Measurements from ENCODE around the gene TXLNG. TPM values are rescaled to one million over a fixed set of nuclear protein-coding genes. Genes with fewer than 3 reads are reported as not detected.

Gene TXLNG
- total and polyA plus RNA-seq, 2 of the 4 experiments (the other 2 are of a cell fraction), result 7.0 to 9.7 TPM

- Histone ChIP-seq H3K9ac (ENCODE audit: low read depth, low read length) (no peak overlapping the region), H4K20me1 (ENCODE audit: insufficient read depth, low read length) (no peaks in the 10 kb centered on the region), H3K36me3 (ENCODE audit: control insufficient read depth, insufficient read depth, low read length) (peaks cover 24% of the 10 kb centered on the region), H3K14ac (replicated peaks; ENCODE audit: low read depth, low read length) (no peak overlapping the region), H4K91ac (ENCODE audit: insufficient read depth, low read depth, low read length) (no peak overlapping the region), H3K9me1 (ENCODE audit: insufficient read depth, low read length) (peaks cover 5% of the 10 kb centered on the region; the same call in 1 of the 2 replicates), H2BK5ac (ENCODE audit: low read depth, low read length, poor library complexity, severe bottlenecking) (no peak overlapping the region), H4K5ac (ENCODE audit: low read depth, low read length) (no peak overlapping the region), H3K23ac (ENCODE audit: low read depth, low read length) (no peak overlapping the region), H2BK20ac (ENCODE audit: low read depth, low read length) (no peak overlapping the region), H2BK15ac (ENCODE audit: low read depth, low read length) (no peak overlapping the region), H3K4ac (ENCODE audit: low read depth, low read length) (no peak overlapping the region), H2AK5ac (ENCODE audit: low read depth, low read length) (no peak overlapping the region), H4K8ac (ENCODE audit: low read depth in 2 of 2, low read length in 2 of 2) (no peak overlapping the region), H2BK120ac (ENCODE audit: low read depth, low read length) (no peak overlapping the region), H2AFZ (replicated peaks; ENCODE audit: low read length, poor library complexity) (no peak overlapping the region), H3K56ac (ENCODE audit: extremely low read depth, insufficient read depth, low read length) (no peak overlapping the region), H3K4me1 (ENCODE audit: control insufficient read depth, insufficient read depth, low read length) (peaks cover 11% of the 10 kb centered on the region), H3K27me3 (ENCODE audit: control insufficient read depth, insufficient read depth, low read length) (no peaks in the 10 kb centered on the region), H2AK9ac (replicated peaks; ENCODE audit: low read depth, low read length, poor library complexity) (no peak overlapping the region), H3K18ac (ENCODE audit: low read depth, low read length) (no peak overlapping the region), H3K79me1 (ENCODE audit: low read depth in 1 of 2, low read length in 2 of 2) (peaks cover 2 to 7% of the 10 kb centered on the region in 2 experiments; a peak in 2 of 4 replicates), H3K27ac (ENCODE audit: insufficient read depth, low read length) (no peak overlapping the region), H3K4me2 (ENCODE audit: low read depth, low read length) (no peak overlapping the region), H3K9me3 (ENCODE audit: control insufficient read depth, insufficient read depth, low read length) (no peaks in the 10 kb centered on the region), H3K4me3 (ENCODE audit: insufficient read depth, low read depth, low read length) (no peak overlapping the region)
- intact Hi-C loops (cut with micrococcal nuclease) (no loop called here), dilution Hi-C loops (cut with HindIII; ENCODE audit: low sequenced_read_pairs, unreplicated experiment) (no loop called here), in situ Hi-C loops (cut with MboI; ENCODE audit: low sequenced_read_pairs) (loop anchor here (25.0 kb wide), 1 partner anchor 845 kb away; no protein-coding TSS in a partner anchor)
- no peak for ATAC-seq (ENCODE audit: low read depth)
- no peak for DNase-seq
- TF ChIP-seq BHLHE40 (IDR thresholded peaks at IDR 0.05; ENCODE audit: low read depth, low read length) (no peak), MAZ (IDR thresholded peaks at IDR 0.05; ENCODE audit: borderline replicate concordance, low read depth, low read length) (no peak), SMC3 (IDR thresholded peaks at IDR 0.05; ENCODE audit: low read depth, low read length) (no peak), POLR2A (IDR thresholded peaks at IDR 0.05; ENCODE audit: low read depth, low read length) (no peak), RCOR1 (IDR thresholded peaks at IDR 0.05; ENCODE audit: insufficient replicate concordance, low read length) (no peak), CTCF (conservative IDR thresholded peaks at IDR 0.05; ENCODE audit: low read depth, low read length) (no peak), CHD1 (IDR thresholded peaks at IDR 0.05; ENCODE audit: low read depth, low read length) (no peak), FOS (IDR thresholded peaks at IDR 0.05; ENCODE audit: low read depth, low read length) (no peak), USF2 (IDR thresholded peaks at IDR 0.05; ENCODE audit: low read depth, low read length) (no peak), RFX5 (IDR thresholded peaks at IDR 0.05; ENCODE audit: low read depth, low read length) (no peak), MXI1 (IDR thresholded peaks at IDR 0.05; ENCODE audit: borderline replicate concordance, low read depth, low read length) (no peak), MAFK (IDR thresholded peaks at IDR 0.05; ENCODE audit: low read depth, low read length) (no peak), CEBPB (IDR thresholded peaks at IDR 0.05; ENCODE audit: low read depth, low read length) (no peak)
- TF ChIP-seq, protein P1, sequence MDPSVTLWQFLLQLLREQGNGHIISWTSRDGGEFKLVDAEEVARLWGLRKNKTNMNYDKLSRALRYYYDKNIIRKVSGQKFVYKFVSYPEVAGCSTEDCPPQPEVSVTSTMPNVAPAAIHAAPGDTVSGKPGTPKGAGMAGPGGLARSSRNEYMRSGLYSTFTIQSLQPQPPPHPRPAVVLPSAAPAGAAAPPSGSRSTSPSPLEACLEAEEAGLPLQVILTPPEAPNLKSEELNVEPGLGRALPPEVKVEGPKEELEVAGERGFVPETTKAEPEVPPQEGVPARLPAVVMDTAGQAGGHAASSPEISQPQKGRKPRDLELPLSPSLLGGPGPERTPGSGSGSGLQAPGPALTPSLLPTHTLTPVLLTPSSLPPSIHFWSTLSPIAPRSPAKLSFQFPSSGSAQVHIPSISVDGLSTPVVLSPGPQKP (IDR thresholded peaks at IDR 0.05; ENCODE audit: borderline replicate concordance, low read depth, low read length), result no peak
- WGBS, 2 experiments (ENCODE audit: extremely low coverage in 2 of 2, insufficient read length in 1 of 2), result no CpG with 5 or more reads among the region's 3 CpGs
- BruUV-seq (replicated peaks), result no TSS peak
- CTCF ChIA-PET, result interaction anchor here (0.6 to 0.7 kb wide), 2 partner anchors 49 to 50 kb away, joined by 4 to 5 read pairs; no protein-coding TSS in a partner anchor
- POLR2A ChIA-PET (ENCODE audit: unreplicated experiment), result no interaction called here
Measured at GRCh38 chrX:16842684-16843083, 56.4 kb downstream of the TXLNG start.

Data from IMR-90 (cell line).